ENCODE measurements around the gene LNPEP. TPM values are rescaled to one million over a fixed set of nuclear protein-coding genes. Genes with fewer than 3 reads are reported as not detected.

LNPEP gene
- total and polyA plus RNA-seq, 10 of the 15 experiments (the other 5 are each of a cell fraction or from before 2014, with no cell fraction given), result 5.6 to 54.9 (median 25.0) TPM

- TF ChIP-seq SKIL (IDR thresholded peaks at IDR 0.05; ENCODE audit: low read depth, poor library complexity, severe bottlenecking) (peak; percentile 12), POLR2AphosphoS2 (IDR thresholded peaks at IDR 0.05; ENCODE audit: low read depth, low read length) (peak; percentile 51; the same call in 1 of the 2 replicates), POLR2AphosphoS5 (IDR thresholded peaks at IDR 0.05; ENCODE audit: low read length) (peak; percentile 79), ATF3 (IDR thresholded peaks at IDR 0.05; ENCODE audit: borderline replicate concordance, extremely low read depth, low read depth, low read length) (no peak), TBL1XR1 (IDR thresholded peaks at IDR 0.05; ENCODE audit: low read depth, low read length) (0 out of 2 replicates have a peak, but pooled peaks have one; percentile 46), MTA3 (IDR thresholded peaks at IDR 0.05; ENCODE audit: borderline replicate concordance, low read length) (no peak), NFYA (IDR thresholded peaks at IDR 0.05; ENCODE audit: borderline replicate concordance, low read depth, low read length) (no peak)
Measured at GRCh38 chr5:96936431-96937320, 796 bp downstream of the LNPEP start (continued).

Data from GM12878 (cell line).